BJ (cell line): ENCODE results near the gene TMEM86B. TPM values are rescaled to one million over a fixed set of nuclear protein-coding genes. Genes with fewer than 3 reads are reported as not detected.

Experiments
- CTCF ChIA-PET: fragments of 350-600 bp; formaldehyde crosslinking; extraction: SDS; loops from one replicate; lab custom pipeline; 2021; ENCODE audit warnings: antibody characterized with exemption, inconsistent platforms; lab: Yijun Ruan, JAX
- POLR2A ChIA-PET: fragments of 300-600 bp; sonication (Branson Sonifier 250); formaldehyde crosslinking; extraction: SDS; loops from one replicate; lab custom pipeline; 2021; ENCODE audit warnings: antibody characterized with exemption; lab: Charles Lee
- DNase-seq: peaks from one replicate; pipeline ENCODE4 v3.0.0-alpha.2; 2011; ENCODE audit warnings: low read depth
- H3K27me3 ChIP-seq: 2 replicates; pipeline ENCODE4 v1.6.0; 2011; ENCODE audit warnings: low read length; ENCODE audit not compliant: control insufficient read depth, insufficient read depth
- H3K36me3 ChIP-seq: 2 replicates; pipeline ENCODE4 v1.5.1; 2011; ENCODE audit warnings: low read length; ENCODE audit not compliant: control insufficient read depth, insufficient read depth
- H3K4me3 ChIP-seq: 2 replicates; pipeline ENCODE4 v1.5.1; 2011; ENCODE audit warnings: low read depth, mild to moderate bottlenecking, control low read depth, low read length
- polyA minus RNA-seq: library from RNA; depleted of rRNA, polyadenylated mRNA; stranded (reverse); fragments of >200 nt; gene quantifications from 2 replicates; pipeline ENCODE4 v1.2.3, GENCODE V29; 2011; rRNA and poly(A)+ RNA removed
- polyA plus RNA-seq: library from polyadenylated mRNA; depleted of rRNA; stranded (reverse); fragments of >200 nt; gene quantifications from 2 replicates; pipeline ENCODE4 v1.2.3, GENCODE V29; 2011; rRNA removed
- TF ChIP-seq, protein P1 (sequence below): IDR thresholded peaks from 2 replicates; pipeline ENCODE4 v1.5.1; 2011; ENCODE audit warnings: low read depth, mild to moderate bottlenecking, control low read depth, inconsistent platforms, low read length, moderate library complexity; ENCODE audit not compliant: insufficient read depth

Gene TMEM86B, protein sequence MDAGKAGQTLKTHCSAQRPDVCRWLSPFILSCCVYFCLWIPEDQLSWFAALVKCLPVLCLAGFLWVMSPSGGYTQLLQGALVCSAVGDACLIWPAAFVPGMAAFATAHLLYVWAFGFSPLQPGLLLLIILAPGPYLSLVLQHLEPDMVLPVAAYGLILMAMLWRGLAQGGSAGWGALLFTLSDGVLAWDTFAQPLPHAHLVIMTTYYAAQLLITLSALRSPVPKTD
- polyA plus RNA-seq (0.56 and 1.5 TPM in 2 replicates), polyA minus RNA-seq (0.15 and 0.57 TPM in 2 replicates)

- H3K4me3 ChIP-seq: no peak within 1 kb of the TSS
- TF ChIP-seq, protein P1, sequence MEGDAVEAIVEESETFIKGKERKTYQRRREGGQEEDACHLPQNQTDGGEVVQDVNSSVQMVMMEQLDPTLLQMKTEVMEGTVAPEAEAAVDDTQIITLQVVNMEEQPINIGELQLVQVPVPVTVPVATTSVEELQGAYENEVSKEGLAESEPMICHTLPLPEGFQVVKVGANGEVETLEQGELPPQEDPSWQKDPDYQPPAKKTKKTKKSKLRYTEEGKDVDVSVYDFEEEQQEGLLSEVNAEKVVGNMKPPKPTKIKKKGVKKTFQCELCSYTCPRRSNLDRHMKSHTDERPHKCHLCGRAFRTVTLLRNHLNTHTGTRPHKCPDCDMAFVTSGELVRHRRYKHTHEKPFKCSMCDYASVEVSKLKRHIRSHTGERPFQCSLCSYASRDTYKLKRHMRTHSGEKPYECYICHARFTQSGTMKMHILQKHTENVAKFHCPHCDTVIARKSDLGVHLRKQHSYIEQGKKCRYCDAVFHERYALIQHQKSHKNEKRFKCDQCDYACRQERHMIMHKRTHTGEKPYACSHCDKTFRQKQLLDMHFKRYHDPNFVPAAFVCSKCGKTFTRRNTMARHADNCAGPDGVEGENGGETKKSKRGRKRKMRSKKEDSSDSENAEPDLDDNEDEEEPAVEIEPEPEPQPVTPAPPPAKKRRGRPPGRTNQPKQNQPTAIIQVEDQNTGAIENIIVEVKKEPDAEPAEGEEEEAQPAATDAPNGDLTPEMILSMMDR: no peak
- POLR2A ChIA-PET: no interaction called here
- no peak for DNase-seq
- CTCF ChIA-PET: no interaction called here
- H3K27me3 ChIP-seq: no peaks in the 10 kb centered on the region
- peaks cover 34% of the 10 kb centered on the region for H3K36me3 ChIP-seq
These were observed at the start of gene TMEM86B for GRCh38 chr19:55228403-55229031. Gene TMEM86B, minus strand, starts transcription at chr19:55228763. Its CDS starts 22 bp downstream, at chr19:55228741.

- CTCF ChIA-PET: interaction anchor here (1.0 kb wide), 1 partner anchor 9 kb away, joined by 3 read pairs; no protein-coding TSS in a partner anchor
- no peaks in the 10 kb centered on the region for H3K27me3 ChIP-seq
- H3K4me3 ChIP-seq: no peak overlapping the region
- TF ChIP-seq, protein P1: no peak
- no peak for DNase-seq
- H3K36me3 ChIP-seq: peaks cover 20% of the 10 kb centered on the region
- POLR2A ChIA-PET: no interaction called here
These were observed 48.9 kb upstream of the TMEM86B start for GRCh38 chr19:55277494-55277893.

DNA sequence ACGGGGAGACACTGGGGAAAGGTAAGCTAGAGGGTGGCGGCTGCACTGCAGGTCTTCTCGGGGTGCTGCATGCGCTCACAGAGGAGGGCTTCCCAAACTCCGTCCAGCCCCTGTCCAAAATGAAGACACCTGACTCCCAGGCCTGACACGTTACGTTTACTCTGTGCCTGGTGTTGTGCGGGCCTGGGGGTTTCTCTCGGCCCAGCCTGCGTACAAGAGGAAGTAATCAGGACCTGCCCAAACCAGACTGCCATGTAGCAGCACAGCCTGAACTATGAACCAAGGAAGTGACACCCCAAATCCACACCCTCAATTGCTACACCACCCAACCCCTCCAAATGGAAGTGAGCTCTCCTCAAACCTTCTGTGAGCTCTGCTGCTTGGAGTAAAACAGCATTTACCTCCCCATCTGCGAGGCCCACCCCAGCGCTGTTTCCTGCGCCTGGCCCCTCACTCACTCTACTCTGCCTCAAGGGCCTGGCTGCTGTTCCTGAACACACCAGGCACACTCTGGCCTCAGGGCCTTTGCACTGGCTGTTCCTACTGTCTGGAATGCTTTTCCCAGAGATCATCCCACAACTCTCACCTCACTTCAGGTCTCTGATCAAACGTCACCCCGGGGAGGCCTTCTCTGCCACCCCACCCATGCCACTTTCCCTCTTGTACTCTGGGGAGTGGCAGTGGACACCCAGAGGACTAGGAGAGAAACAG, 48.3 kb upstream of the TMEM86B start:
- CTCF ChIA-PET: no interaction called here

GRCh38 chr19:55275851-55276719, 47.5 kb upstream of the TMEM86B start:
- no peak overlapping the region for H3K4me3 ChIP-seq
- ChIA-PET CTCF (no interaction called here), POLR2A (interaction anchor here (0.6 kb wide), 1 partner anchor 49 kb away, joined by 4 read pairs; the partner anchor contains the start of gene TMEM150B)
- no peaks in the 10 kb centered on the region for H3K27me3 ChIP-seq
- TF ChIP-seq, protein P1: no peak
- DNase-seq: no peak
- H3K36me3 ChIP-seq: peaks cover 20% of the 10 kb centered on the region

More for the DNA sequence above, 48.3 kb upstream of the TMEM86B start:
- Histone ChIP-seq H3K36me3 (peaks cover 20% of the 10 kb centered on the region), H3K27me3 (no peaks in the 10 kb centered on the region), H3K4me3 (no peak overlapping the region)
- TF ChIP-seq, protein P1: no peak
- POLR2A ChIA-PET: no interaction called here
- DNase-seq: no peak
